Kidney epithelial cell (primary cell): ENCODE results near the gene GET3. TPM values are rescaled to one million over a fixed set of nuclear protein-coding genes. Genes with fewer than 3 reads are reported as not detected.
"Not testable (repeated sequence)": the region's sequence is repeated elsewhere in the genome, so short reads cannot be mapped to it uniquely, and the experiment has no call there.

Experiments
- DNase-seq: peaks from one replicate; pipeline ENCODE4 v3.0.0-alpha.2; 2010; ENCODE audit warnings: low read depth
- H3K27me3 ChIP-seq: 2 replicates; pipeline ENCODE4 v1.6.0; 2011; ENCODE audit warnings: low read length; ENCODE audit not compliant: control insufficient read depth, insufficient read depth
- H3K36me3 ChIP-seq: 2 replicates; pipeline ENCODE4 v1.5.1; 2011; ENCODE audit warnings: low read length; ENCODE audit not compliant: control insufficient read depth, insufficient read depth
- H3K4me3 ChIP-seq: 2 replicates; pipeline ENCODE4 v1.5.1; 2011; ENCODE audit warnings: low read depth, mild to moderate bottlenecking, control low read depth, low read length
- CTCF ChIP-seq: IDR thresholded peaks from 2 replicates; pipeline ENCODE4 v1.5.1; 2011; ENCODE audit warnings: mild to moderate bottlenecking, moderate library complexity, low read length, control low read depth, inconsistent platforms; ENCODE audit not compliant: insufficient read depth, poor library complexity, severe bottlenecking
- total RNA-seq: library from RNA; depleted of rRNA; stranded (reverse); fragments of >200 nt; gene quantifications from 2 replicates; pipeline ENCODE4 v1.2.3, GENCODE V29; 2015

GET3 gene
- total RNA-seq, 1 donor from 2014 or later, result 146 TPM

- TF ChIP-seq CTCF, result no peak
- no peak for DNase-seq
- H3K27me3 ChIP-seq, result no peaks in the 10 kb centered on the region
- H3K4me3 ChIP-seq, result no peak overlapping the region
- H3K36me3 ChIP-seq, result no peaks in the 10 kb centered on the region
Observed at GRCh38 chr19:12695096-12695495, 42.2 kb upstream of the GET3 start.

- Histone ChIP-seq H3K4me3 (peak overlapping the region; percentile 95), H3K36me3 (no peaks in the 10 kb centered on the region), H3K27me3 (no peaks in the 10 kb centered on the region)
- TF ChIP-seq CTCF, result no peak
- DNase-seq, result no peak
Observed at GRCh38 chr19:12695514-12695913, 41.8 kb upstream of the GET3 start.

- no peak for DNase-seq
- no peak for TF ChIP-seq CTCF
- H3K36me3 ChIP-seq, result no peaks in the 10 kb centered on the region
- H3K4me3 ChIP-seq, result peak overlapping the region; percentile 95
- H3K27me3 ChIP-seq, result no peaks in the 10 kb centered on the region
Observed at GRCh38 chr19:12695997-12696365, 41.3 kb upstream of the GET3 start.

- Histone ChIP-seq H3K27me3 (no peaks in the 10 kb centered on the region), H3K36me3 (no peaks in the 10 kb centered on the region), H3K4me3 (peak within 1 kb of the TSS; percentile 95)
- peak; percentile 76 for DNase-seq
- TF ChIP-seq CTCF, result no peak
Observed at GRCh38 chr19:12696366-12697335, 40.6 kb upstream of the GET3 start, which contains the start of gene FBXW9. TSS of gene FBXW9 (minus strand) at chr19:12696631. CDS start at chr19:12696581, 50 bp downstream.

- not testable (repeated sequence) for H3K4me3 ChIP-seq, H3K36me3 ChIP-seq, H3K27me3 ChIP-seq, DNase-seq
Observed at GRCh38 chr19:12697425-12697824, 39.9 kb upstream of the GET3 start.

- no peak for TF ChIP-seq CTCF
- no peak for DNase-seq
Observed at GRCh38 chr19:12698138-12698537, 39.2 kb upstream of the GET3 start.

More at GRCh38 chr19:12698138-12698537, 39.2 kb upstream of the GET3 start:
- Histone ChIP-seq H3K4me3 (no peak overlapping the region), H3K36me3 (peaks cover 4% of the 10 kb centered on the region), H3K27me3 (no peaks in the 10 kb centered on the region)
